NOMO-1 treated with DMSO at 0.1 percent for 48 hours (cell line): ENCODE data around the gene METRN.
A peak's percentile ranks its signal among the peaks of the same experiment; 100 is the strongest.

Experiments
- DNase-seq: peaks from one replicate; lab custom pipeline; 2025; ENCODE audit not compliant: unreplicated experiment; lab: John Stamatoyannopoulos, UW

METRN gene

GRCh38 chr16:677316-678190 lies 37.4 kb upstream of the METRN start:
- DNase-seq, result no peak

- no peak for DNase-seq
Observed at GRCh38 chr16:678209-678857, 36.6 kb upstream of the METRN start.

DNA sequence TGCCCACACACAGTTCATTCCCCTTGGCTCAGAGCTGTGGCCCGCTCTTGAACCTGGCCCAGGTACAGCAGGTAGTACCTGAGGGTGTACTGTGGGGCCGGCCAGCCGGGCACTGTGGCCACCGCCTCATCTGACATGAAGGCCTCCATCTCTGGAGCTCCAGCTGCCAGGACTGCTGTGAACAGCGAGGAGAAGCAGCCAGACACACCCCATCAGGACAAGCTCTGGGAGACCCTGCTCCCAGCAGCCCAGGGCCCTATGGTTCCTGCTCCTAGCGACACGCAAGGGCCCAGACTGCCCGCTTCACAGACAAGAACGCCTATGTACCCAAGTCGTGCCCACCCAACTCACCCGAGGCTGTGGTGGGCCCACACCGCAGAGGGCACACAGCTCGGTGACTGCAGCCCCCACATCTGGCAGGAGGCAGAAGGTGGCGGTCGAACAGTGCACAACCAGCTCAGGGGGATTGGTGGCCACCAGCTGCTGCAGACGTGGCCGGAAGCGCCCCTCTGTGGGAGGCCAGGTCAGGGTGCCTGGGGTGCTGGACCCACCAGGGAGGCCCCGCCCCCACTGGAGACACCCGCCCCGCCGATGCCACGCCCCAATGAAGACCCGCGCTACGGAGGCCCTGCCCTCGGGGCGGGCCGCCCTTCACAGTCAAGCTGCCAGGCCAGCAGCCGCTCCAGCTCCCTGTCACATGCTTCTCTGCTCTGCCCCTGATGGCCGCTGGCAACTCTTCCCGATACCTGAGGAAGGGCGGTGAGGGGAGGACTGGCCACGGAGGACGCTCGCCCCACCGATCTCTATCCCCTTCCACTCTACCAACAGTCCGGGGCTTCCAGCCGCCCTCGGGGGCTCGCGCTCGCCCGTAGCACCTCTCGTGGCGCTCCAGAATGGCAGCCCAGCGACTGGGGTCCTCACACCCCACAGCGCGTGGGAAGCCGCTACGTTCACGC lies 35.8 kb upstream of the METRN start:
- DNase-seq, result peak; percentile 49

- DNase-seq, result peak; percentile 66
Observed at GRCh38 chr16:679814-680624, 34.9 kb upstream of the METRN start, which contains the start of gene STUB1. Gene STUB1, plus strand, starts transcription at chr16:680410. Its CDS starts 116 bp downstream, at chr16:680526.

- no peak for DNase-seq
Observed at GRCh38 chr16:680625-680945, 34.3 kb upstream of the METRN start.

- peak; percentile 34 for DNase-seq
Observed at GRCh38 chr16:680967-681745, 33.8 kb upstream of the METRN start.

GRCh38 chr16:681746-682427 lies 33.0 kb upstream of the METRN start:
- no peak for DNase-seq

- DNase-seq, result no peak
Observed at GRCh38 chr16:682493-683395, 32.2 kb upstream of the METRN start.

GRCh38 chr16:683396-684070 lies 31.4 kb upstream of the METRN start:
- no peak for DNase-seq

GRCh38 chr16:684071-684794 lies 30.7 kb upstream of the METRN start, which contains the start of gene JMJD8:
Gene JMJD8, minus strand, starts transcription at chr16:684334. Its CDS starts 15 bp downstream, at chr16:684319.
- DNase-seq, result peak; percentile 88

- DNase-seq, result no peak
Observed at GRCh38 chr16:684961-685696, 29.8 kb upstream of the METRN start.

- DNase-seq, result no peak
Observed at GRCh38 chr16:685967-686366, 29.0 kb upstream of the METRN start.

DNA sequence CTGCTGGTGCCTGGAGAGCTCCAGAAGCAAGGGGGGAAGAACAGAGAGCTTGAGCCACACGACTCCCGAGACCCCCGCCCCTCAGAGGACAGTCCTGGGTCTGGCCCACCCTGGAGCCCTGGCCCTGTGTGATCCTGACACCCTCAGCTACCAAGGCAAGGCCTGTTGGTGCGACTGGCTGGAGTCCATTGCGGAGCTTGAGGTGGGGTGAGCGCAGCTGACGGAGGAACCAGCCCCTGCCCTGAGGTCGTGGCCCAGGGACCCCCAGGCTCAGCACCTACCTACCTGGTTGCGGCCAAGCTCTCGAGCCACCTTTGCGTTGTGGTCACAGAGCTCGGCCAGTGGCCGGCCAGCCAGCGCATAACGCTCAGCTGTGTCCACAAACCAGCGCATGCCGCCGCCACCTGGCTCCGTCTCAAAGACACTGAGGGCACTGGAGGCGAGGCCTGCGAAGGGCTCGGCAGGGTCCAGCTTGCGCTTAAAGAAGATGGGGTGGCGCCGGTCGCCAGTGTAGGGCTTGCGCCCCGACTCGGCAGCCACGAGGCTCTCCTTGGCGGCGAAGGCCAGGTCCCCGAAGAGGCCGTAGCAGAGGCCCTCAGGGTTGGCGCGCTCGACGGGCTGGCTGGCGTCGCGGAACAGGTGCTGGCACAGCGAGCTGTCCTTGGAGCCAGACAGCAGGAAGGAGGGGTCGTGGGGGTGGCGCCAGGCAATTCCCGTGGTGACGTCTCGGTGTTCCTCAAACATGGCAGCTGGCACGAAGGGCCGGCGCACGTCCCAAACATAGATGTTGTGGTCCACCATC lies 28.3 kb upstream of the METRN start:
- DNase-seq, result no peak

DNA sequence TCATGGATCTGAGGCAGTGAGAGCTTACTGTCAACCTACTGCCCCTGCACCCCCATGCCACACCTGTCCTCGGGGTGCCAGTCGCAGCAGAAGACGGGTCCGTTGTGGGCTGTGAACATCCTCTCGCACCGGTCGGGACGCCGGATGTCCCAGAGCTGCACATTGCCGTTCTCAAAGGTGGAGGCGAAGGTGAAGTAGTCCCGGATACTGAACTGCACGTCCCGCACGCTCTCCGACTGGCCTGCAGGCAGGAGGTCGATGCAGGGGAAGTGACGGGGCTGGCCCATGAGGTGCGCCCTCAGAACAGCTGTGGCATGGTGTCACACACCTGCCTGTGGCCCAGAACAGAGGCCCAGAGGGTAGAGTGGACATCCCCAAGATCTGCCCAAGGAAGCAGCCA lies 27.4 kb upstream of the METRN start:
- DNase-seq, result no peak

DNA sequence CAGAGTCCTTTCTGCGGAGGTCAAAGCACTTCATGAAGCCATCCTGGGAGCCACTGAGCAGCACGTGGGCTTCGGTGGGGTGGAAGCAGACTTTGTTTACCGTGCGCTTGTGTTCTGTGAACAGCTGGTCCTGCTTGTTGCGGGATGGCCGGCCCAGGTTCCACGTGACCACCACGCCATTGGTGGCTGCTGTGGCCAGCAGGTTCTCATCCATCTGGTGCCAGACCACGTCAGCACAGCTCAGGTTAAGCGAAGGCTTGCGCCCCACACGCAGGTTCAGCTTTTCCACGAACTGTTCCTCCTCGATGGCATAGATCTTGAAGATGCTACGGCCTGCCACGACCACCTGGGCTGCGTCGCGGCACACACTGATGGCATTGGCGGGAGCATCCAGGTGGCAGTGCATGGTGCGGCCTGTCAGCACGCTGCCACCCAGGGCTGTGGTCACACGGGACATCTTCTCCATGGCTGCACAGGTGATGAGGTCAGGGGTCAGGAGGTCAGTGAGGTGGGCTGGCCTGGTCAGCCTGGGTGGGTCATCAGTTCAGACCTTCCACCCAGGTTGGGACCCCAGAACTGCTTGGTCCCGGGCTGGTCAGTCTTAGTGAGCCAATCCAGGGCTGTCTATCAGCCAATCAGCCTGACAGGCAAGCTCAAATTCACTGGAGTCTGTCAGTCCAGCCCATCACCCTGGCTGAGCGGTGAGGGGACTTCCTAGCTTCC lies 25.6 kb upstream of the METRN start:
- no peak for DNase-seq
